HG02870 (cell line): ENCODE data around the gene ZNHIT2.

Source experiments
- ATAC-seq: cut with Tn5 transposase; IDR thresholded peaks from one replicate; pipeline ENCODE4 v1.9.1; 2021; ENCODE audit warnings: mild to moderate bottlenecking, moderate library complexity; ENCODE audit not compliant: unreplicated experiment

ZNHIT2 gene

GRCh38 chr11:65107751-65108468 is 9.6 kb downstream of the ZNHIT2 start:
- ATAC-seq, result no peak

GRCh38 chr11:65107078-65107477 is 10.4 kb downstream of the ZNHIT2 start:
- ATAC-seq, result no peak

GRCh38 chr11:65104628-65105027 is 12.9 kb downstream of the ZNHIT2 start:
- no peak for ATAC-seq

DNA sequence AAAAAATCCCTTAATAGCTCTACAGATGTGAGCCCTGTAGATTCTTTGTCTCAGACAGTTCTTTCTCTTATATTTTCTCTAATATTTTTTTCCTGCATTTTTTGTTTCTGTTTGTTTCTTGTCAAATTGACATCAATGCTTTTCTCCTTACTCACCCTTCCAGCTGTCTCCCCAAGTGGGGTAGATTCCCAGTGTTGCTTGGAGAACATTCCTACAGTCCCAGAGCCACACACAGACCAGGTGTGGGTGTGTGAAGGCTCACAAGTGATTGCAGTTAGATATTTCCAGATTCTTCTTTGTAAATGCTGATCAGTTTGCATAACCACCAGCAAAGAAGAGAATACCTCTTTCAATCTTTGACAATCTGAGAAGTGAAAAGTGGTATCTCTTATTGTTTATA is 14.0 kb downstream of the ZNHIT2 start:
- ATAC-seq, result no peak

DNA sequence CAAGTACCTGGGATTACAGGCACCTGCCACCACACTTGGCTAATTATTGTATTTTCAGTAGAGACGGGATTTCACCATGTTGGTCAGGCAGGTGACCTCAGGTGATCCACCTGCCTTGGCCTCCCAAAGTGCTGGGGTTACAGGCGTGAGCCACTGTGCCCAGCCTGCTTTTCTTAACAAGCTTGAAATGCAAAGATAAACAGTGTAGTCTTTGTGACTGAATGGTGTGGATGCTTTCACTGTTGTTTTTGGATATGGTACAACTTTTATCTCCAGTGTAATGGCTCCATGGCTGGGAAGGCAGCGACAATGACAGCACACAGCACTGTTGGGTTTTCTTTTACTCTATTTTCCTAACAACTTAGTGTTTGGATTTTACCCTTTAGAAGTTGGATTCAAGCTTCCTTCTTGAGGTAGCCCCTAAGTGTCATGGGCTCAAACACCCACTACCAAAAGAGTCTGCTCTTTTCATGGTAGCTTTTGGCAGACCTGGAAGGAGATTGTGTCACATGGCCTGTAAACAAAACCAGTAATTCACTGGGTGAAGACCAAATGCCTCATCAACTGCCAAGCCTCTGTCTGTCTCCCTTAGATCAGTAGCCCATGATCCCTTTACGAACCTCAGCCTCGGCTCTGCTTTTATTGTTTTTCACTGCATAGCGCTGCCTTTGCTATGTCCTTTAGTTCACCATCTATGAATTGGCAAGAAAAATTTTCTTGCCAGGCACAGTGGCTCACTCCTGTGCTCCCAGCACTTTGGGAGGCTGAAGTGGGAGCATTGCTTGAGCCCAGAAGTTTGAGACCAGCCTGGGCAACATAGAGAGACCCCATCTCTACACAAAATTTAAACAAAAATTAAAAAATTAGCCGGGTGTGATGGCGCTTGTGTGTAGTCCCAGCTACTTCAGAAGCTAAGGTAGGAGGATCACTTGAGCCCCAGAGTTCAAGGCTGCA is 15.1 kb downstream of the ZNHIT2 start:
- ATAC-seq, result no peak

DNA sequence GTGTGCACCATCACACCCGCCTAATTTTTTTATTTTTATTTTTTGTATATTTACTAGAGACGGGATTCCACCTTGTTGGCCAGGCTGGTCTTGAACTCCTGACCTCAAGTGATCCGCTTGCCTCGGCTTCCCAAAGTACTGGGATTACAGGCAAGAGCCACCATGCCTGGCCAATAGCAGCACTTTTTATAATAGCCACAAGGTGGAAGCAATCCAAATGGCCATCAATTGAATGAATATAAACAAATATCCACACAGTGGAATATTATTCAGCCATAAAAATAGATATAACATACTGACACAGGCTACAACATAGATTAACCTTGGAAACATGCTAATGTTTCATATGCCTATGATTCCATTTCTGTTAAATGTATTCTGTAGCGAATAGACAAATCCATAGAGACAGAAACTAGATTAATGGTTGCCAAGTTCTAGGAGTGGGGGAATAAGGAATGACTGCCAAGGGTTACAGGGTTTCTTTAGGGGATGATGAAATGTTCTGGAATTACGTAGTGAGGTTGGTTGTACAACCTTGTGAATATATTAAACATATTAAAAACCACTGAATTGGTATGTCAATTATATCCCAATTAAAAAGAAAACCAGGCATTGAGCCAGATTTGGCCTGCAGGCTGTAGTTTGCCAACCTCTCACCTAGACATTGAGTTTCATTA is 16.7 kb downstream of the ZNHIT2 start:
- no peak for ATAC-seq

- no peak for ATAC-seq
Measured at GRCh38 chr11:65096926-65097325, 20.6 kb downstream of the ZNHIT2 start.

DNA sequence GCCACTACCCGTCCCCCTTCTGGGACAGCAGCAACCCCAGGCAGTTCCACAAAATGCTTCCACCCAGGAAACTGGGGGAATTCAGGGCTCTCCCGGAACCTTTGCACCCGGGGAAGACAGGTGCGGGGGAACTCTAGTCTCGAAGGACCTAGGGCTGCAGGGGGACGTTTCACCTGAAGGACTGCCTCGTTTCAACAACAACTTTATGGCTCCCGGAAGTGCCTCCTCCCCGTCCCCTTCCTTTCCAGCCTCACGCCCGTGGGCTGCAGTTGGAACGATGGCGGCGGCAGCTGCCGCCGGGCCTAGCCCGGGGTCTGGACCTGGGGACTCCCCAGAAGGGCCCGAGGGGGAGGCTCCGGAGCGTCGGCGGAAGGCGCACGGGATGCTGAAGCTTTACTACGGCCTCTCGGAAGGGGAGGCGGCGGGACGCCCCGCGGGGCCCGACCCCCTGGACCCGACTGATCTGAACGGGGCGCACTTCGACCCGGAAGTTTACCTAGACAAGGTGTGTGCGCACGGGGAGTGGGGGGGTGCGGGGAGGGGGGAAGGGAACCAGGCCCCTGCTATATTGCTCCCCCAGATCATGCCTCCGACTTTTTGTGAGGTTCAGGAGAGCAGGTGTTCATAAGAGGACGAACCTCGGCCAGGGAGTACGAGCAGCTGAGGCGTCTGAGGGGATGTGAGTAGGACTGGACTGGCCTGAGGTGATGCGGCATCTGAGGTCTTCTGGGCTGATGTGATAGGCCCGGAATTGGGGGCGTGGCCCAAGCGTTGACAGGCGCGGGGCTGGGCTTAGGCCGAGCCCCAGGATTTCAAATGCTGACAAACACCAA is 21.3 kb downstream of the ZNHIT2 start, which contains the start of gene VPS51:
Gene VPS51, plus strand, starts transcription at position 241 of the 833 bp plus-strand sequence. Its CDS starts 37 bp downstream, at position 278.
- peak; percentile 74 for ATAC-seq

- no peak for ATAC-seq
Measured at GRCh38 chr11:65095427-65095826, 22.1 kb downstream of the ZNHIT2 start.

DNA sequence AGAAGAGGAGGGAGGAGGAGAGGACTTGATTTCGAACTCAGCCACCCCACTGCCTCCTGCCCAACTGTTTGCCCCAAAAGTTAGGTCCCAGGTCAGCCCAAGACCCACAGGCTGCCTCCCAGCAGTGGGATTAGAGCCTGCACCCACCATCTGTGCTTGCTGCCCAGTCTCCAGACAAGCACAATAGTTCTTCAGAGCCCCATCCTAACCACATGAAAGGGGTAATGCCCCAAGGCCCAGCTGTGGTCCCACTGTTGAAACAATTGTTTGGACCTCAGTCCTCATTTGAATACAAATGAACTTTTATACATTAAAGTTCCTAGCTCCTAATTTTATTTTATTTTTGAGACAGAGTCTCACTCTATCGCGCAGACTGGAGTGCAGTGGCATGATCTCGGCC is 26.9 kb downstream of the ZNHIT2 start:
- ATAC-seq, result no peak

DNA sequence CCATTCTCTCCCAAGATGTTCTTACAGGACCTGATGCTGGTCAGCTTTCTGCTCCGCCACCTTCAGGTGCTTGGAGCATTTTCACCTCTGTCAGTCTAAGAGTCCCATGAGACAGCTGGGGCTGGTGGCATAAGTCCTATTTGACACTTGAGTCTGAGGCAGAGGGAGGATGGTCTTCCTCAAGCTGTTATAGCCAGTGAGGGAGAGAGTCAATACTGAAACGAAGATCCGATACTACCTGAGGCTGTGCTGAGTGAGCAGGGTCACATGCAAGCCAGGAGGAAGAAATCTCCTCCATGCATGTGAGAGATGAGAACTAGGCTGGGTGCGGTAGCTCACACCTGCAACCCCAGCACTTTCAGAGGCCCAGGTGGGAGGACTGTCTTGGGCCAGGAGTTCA is 27.9 kb downstream of the ZNHIT2 start:
- no peak for ATAC-seq

GRCh38 chr11:65087827-65088226 is 29.7 kb downstream of the ZNHIT2 start:
- no peak for ATAC-seq

DNA sequence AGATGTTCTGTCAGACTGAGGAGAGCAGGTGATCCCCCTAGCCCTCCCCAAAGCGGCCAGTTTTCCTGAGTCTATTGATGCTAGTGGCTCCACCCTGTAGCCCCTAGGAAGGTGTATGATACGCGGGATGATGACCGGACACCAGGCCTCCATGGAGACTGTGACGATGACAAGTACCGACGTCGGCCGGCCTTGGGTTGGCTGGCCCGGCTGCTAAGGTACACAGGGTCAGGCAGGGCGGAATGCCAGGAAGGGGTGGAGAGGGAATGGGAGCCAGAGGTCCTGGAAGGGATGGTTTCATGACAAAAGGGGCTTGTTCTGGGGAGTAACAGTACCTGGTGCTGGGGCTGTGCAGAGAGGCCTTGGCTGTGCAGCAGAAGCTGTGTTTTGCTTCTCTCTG is 30.3 kb downstream of the ZNHIT2 start:
- no peak for ATAC-seq

DNA sequence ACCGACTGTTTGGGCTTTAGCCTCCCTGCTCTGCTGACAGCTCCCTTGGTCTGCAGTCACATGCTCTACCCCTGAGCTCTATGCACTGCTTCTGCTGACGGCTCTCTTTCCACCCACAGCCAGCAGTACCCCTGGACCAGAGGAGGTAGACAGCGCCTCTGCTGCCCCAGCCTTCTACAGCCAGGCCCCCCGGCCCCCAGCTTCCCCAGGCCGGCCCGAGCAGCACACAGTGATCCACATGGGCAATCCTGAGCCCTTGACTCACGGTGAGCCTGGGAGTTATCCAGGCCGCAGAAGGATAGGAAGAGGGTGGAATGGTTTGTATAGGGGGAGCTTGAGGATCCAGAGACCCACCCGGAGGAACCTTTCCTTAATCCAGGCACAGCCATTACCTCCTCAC is 30.7 kb downstream of the ZNHIT2 start:
- ATAC-seq, result no peak

DNA sequence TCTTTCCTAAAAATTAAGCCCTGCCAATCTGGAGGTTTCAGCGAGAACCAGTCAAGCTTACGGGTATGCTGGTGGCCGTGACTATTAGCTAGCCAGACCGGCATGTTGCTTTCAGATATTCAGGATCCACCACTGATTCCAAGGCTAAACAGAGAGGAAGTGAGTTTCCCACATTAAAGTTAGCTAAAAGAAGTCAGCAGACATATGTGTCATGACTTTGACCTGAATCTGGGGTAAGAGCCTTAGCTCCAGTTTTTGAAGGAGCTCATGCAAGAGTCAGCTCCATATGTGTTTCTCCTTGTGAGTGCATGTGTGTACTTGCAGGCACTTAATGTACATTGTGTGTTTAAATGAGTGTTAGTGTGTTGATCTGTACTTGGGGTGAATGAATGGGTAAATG is 32.1 kb downstream of the ZNHIT2 start:
- ATAC-seq, result no peak

DNA sequence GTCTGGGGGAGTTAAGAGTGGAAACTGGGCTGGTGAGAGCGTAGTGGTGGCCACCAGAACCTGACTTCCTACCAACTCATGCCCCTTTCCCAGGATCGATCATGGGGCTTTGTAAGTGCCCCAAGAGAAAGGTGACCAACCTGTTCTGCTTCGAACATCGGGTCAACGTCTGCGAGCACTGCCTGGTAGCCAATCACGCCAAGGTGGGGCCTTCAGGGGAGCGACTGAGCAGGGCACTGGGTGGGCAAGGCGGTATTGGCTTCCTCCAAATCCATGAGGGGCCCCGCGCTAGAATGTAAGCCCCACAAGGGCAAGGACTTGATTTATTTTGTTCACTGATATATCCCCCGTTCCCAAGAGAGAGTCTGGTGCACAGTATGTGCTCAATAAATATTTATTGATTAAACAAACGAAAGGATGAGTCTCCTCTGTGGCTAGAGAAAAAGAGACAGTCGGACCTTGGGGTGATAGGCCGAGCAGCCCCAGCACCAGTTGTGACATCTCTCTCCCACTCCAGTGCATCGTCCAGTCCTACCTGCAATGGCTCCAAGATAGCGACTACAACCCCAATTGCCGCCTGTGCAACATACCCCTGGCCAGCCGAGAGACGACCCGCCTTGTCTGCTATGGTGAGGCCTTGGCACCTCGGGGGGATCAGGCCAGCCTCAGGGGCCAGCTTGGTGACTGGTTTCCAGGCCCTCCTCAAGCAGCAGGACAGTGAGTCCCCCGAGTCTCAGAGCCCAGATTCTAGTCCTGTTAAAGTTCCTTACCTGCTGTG is 32.7 kb downstream of the ZNHIT2 start:
- no peak for ATAC-seq

DNA sequence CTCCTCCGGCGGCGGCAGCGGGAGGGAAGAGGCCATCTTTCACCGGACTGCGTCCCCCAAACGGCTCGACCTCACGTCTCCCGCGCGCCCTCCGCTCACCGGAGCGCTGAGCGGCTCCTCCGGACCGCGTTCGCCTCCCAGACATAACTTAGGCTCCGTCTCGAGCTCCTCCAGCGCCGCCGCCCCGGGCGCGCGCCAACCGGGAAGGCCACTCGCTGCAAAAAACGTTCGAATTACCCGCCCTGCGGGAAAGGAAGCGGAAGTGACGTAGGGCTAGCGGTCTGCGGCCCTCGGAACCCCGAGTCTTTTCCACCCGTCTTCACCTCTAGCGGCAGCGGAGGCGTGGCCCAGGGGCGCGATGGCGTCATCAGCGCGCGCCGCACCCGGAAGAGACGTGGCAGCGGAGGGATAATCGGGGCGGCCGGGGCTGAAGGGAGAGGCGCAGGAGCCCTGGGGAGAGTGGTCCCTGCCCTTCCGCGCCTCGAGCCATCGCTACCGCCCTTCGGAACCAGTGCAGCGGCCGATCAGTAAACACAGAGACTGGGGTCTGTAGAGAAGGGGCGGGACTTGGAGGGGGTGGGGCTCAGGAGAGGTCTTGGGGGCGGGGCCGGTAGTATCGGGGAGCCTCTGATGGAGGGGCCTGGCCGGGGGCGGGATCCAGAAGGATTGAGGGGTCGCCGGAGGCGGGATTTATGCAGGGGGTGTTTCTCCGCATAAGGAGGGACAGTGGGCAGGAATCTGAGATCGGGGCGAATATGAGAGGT is 33.5 kb downstream of the ZNHIT2 start, which contains the start of the genes CDCA5 and ZFPL1:
Gene CDCA5, minus strand, starts transcription at position 207 of the 764 bp plus-strand sequence. Its CDS starts 62 bp downstream, at position 145.
Gene ZFPL1, plus strand, starts transcription at position 389 of the 764 bp plus-strand sequence. CDS start 477 bp downstream, outside the sequence.
- peak; percentile 78 for ATAC-seq

DNA sequence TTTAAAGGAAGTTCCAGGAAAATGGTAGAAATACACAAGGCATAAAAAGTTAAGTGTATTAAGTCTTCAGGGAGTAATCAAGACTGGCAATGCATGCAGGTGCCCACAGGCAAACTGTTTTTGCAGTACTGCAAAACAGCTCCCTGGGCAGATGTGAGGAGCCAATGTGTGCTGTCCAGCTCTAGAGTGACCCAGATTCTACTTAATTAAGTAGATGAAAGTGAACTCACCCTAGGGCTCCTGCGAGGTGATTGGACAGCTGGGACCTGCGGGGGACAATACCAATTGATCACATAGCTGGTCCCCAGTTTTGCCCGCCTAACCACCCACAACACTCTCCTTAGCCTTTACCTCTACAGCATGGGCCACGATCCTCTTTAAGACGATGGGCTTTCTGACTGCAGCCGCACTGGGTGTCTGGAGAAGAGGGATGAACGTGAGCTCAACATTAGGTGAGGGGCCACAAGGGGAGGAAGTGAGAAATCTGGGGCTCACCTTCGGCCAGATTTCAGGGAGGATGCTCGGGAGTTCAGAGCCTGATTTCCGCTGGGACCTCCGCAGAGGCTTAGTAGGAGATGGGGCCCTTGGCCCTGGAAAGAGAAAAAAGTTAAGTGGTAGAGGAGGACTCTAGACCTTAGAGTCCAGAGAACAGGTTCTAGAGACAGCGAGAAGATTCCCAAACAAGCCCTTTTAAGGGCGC is 34.2 kb downstream of the ZNHIT2 start:
- ATAC-seq, result no peak
